Skeletal muscle satellite cell (primary cell): Measurements from ENCODE around the gene DHRS12.

Experiments used
- H3K27me3 ChIP-seq: 2 replicates; pipeline ENCODE4 v1.7.0; 2013; ENCODE audit warnings: low read length; ENCODE audit not compliant: control insufficient read depth, insufficient read depth
- H3K36me3 ChIP-seq: 2 replicates; pipeline ENCODE4 v1.7.0; 2013; ENCODE audit warnings: mild to moderate bottlenecking, control low read depth, low read length; ENCODE audit not compliant: insufficient read depth
- H3K4me1 ChIP-seq: 2 replicates; pipeline ENCODE4 v1.7.0; 2013; ENCODE audit warnings: low read length; ENCODE audit not compliant: control insufficient read depth, insufficient read depth
- H3K4me2 ChIP-seq: 2 replicates; pipeline ENCODE4 v1.7.0; 2013; ENCODE audit warnings: mild to moderate bottlenecking, low read length
- H3K4me3 ChIP-seq: 2 replicates; pipeline ENCODE4 v1.7.0; 2013; ENCODE audit warnings: low read length
- H3K9ac ChIP-seq: 2 replicates; pipeline ENCODE4 v1.7.0; 2013; ENCODE audit warnings: mild to moderate bottlenecking, low read depth, low read length, moderate library complexity
- H3K9me3 ChIP-seq: replicated peaks from 2 replicates; pipeline ENCODE4 v1.7.0; 2013; ENCODE audit warnings: mild to moderate bottlenecking, control low read depth, low read length

The DHRS12 gene

GRCh38 chr13:51839711-51840540 lies 36.0 kb upstream of the DHRS12 start:
- H3K4me1 ChIP-seq: no peaks in the 10 kb centered on the region
- H3K4me2 ChIP-seq: no peak overlapping the region
- no peak overlapping the region for H3K4me3 ChIP-seq
- no peaks in the 10 kb centered on the region for H3K36me3 ChIP-seq
- no peak overlapping the region for H3K9ac ChIP-seq
- no peaks in the 10 kb centered on the region for H3K9me3 ChIP-seq
- H3K27me3 ChIP-seq: peaks cover 50% of the 10 kb centered on the region

- H3K4me3 ChIP-seq: no peak overlapping the region
- no peaks in the 10 kb centered on the region for H3K9me3 ChIP-seq
- no peaks in the 10 kb centered on the region for H3K4me1 ChIP-seq
- H3K9ac ChIP-seq: no peak overlapping the region
- H3K4me2 ChIP-seq: no peak overlapping the region
- peaks cover 52% of the 10 kb centered on the region for H3K27me3 ChIP-seq
- no peaks in the 10 kb centered on the region for H3K36me3 ChIP-seq
Measured at GRCh38 chr13:51838240-51838846, 34.4 kb upstream of the DHRS12 start.

GRCh38 chr13:51837016-51837415 lies 33.1 kb upstream of the DHRS12 start:
- Histone ChIP-seq H3K27me3 (peaks cover 52% of the 10 kb centered on the region), H3K9me3 (no peaks in the 10 kb centered on the region), H3K4me1 (no peaks in the 10 kb centered on the region), H3K4me3 (no peak overlapping the region), H3K4me2 (no peak overlapping the region), H3K36me3 (no peaks in the 10 kb centered on the region), H3K9ac (no peak overlapping the region)

GRCh38 chr13:51834581-51835171 lies 30.7 kb upstream of the DHRS12 start:
- Histone ChIP-seq H3K9me3 (no peaks in the 10 kb centered on the region), H3K4me1 (no peaks in the 10 kb centered on the region), H3K4me2 (no peak overlapping the region), H3K27me3 (peaks cover 52% of the 10 kb centered on the region), H3K4me3 (no peak overlapping the region), H3K36me3 (no peaks in the 10 kb centered on the region), H3K9ac (no peak overlapping the region)

GRCh38 chr13:51833980-51834379 lies 30.0 kb upstream of the DHRS12 start:
- no peaks in the 10 kb centered on the region for H3K9me3 ChIP-seq
- no peak overlapping the region for H3K4me3 ChIP-seq
- H3K36me3 ChIP-seq: no peaks in the 10 kb centered on the region
- no peak overlapping the region for H3K4me2 ChIP-seq
- peaks cover 57% of the 10 kb centered on the region for H3K27me3 ChIP-seq
- no peak overlapping the region for H3K9ac ChIP-seq
- no peaks in the 10 kb centered on the region for H3K4me1 ChIP-seq

- Histone ChIP-seq H3K36me3 (no peaks in the 10 kb centered on the region), H3K4me1 (no peaks in the 10 kb centered on the region), H3K4me3 (no peak overlapping the region), H3K27me3 (peaks cover 71% of the 10 kb centered on the region), H3K9ac (no peak overlapping the region), H3K9me3 (no peaks in the 10 kb centered on the region), H3K4me2 (no peak overlapping the region)
Measured at GRCh38 chr13:51832471-51833152, 28.6 kb upstream of the DHRS12 start.

GRCh38 chr13:51831519-51831918 lies 27.6 kb upstream of the DHRS12 start:
- no peak overlapping the region for H3K4me2 ChIP-seq
- no peaks in the 10 kb centered on the region for H3K36me3 ChIP-seq
- H3K9ac ChIP-seq: no peak overlapping the region
- H3K4me1 ChIP-seq: no peaks in the 10 kb centered on the region
- H3K27me3 ChIP-seq: peaks cover 78% of the 10 kb centered on the region
- no peaks in the 10 kb centered on the region for H3K9me3 ChIP-seq
- H3K4me3 ChIP-seq: no peak overlapping the region

- Histone ChIP-seq H3K9me3 (no peaks in the 10 kb centered on the region), H3K36me3 (no peaks in the 10 kb centered on the region), H3K4me2 (no peak overlapping the region), H3K4me3 (no peak overlapping the region), H3K9ac (no peak overlapping the region), H3K4me1 (no peaks in the 10 kb centered on the region), H3K27me3 (peaks cover 81% of the 10 kb centered on the region)
Measured at GRCh38 chr13:51829568-51829899, 25.6 kb upstream of the DHRS12 start.

- no peak overlapping the region for H3K4me3 ChIP-seq
- no peaks in the 10 kb centered on the region for H3K36me3 ChIP-seq
- H3K4me1 ChIP-seq: no peaks in the 10 kb centered on the region
- no peaks in the 10 kb centered on the region for H3K9me3 ChIP-seq
- H3K9ac ChIP-seq: no peak overlapping the region
- no peak overlapping the region for H3K4me2 ChIP-seq
- peaks cover 78% of the 10 kb centered on the region for H3K27me3 ChIP-seq
Measured at GRCh38 chr13:51828730-51829567, 25.0 kb upstream of the DHRS12 start.

- Histone ChIP-seq H3K9me3 (no peaks in the 10 kb centered on the region), H3K4me1 (no peaks in the 10 kb centered on the region), H3K9ac (no peak overlapping the region), H3K36me3 (no peaks in the 10 kb centered on the region), H3K4me2 (no peak overlapping the region), H3K4me3 (no peak overlapping the region), H3K27me3 (peaks cover 69% of the 10 kb centered on the region)
Measured at GRCh38 chr13:51827254-51827653, 23.3 kb upstream of the DHRS12 start.

- H3K9ac ChIP-seq: no peak overlapping the region
- H3K4me2 ChIP-seq: no peak overlapping the region
- no peaks in the 10 kb centered on the region for H3K9me3 ChIP-seq
- H3K27me3 ChIP-seq: peaks cover 69% of the 10 kb centered on the region
- H3K36me3 ChIP-seq: no peaks in the 10 kb centered on the region
- H3K4me3 ChIP-seq: no peak overlapping the region
- H3K4me1 ChIP-seq: no peaks in the 10 kb centered on the region
Measured at GRCh38 chr13:51826606-51827005, 22.6 kb upstream of the DHRS12 start.
